HEK293 (cell line): ENCODE measurements around the gene SPTBN2.
A peak's percentile ranks its signal among the peaks of the same experiment; 100 is the strongest.

ENCODE experiments used
- CTCF ChIA-PET: fragments of 350-600 bp; formaldehyde crosslinking; extraction: SDS; loops from one replicate; lab custom pipeline; 2021; ENCODE audit warnings: antibody characterized with exemption; lab: Yijun Ruan, JAX
- POLR2A ChIA-PET: fragments of 300-600 bp; formaldehyde crosslinking; extraction: SDS; loops from one replicate; lab custom pipeline; 2020; ENCODE audit warnings: antibody characterized with exemption, inconsistent platforms; lab: Yijun Ruan, JAX
- H3K27ac ChIP-seq: fragments of 200-500 bp; sonication (Bioruptor generic); 2 replicates; pipeline ENCODE4 v1.5.1; 2014; ENCODE audit warnings: low read depth, low read length, control low read depth, inconsistent platforms; ENCODE audit errors: extremely low read depth
- H3K36me3 ChIP-seq, 2 experiments: fragments of 200-500 bp in 1 of 2; sonication (Bioruptor generic) in 1 of 2; 1 replicate in 1 of 2; 2 replicates in 1 of 2; pipeline ENCODE4 v1.5.1; 2014 to 2017; ENCODE audit warnings: inconsistent platforms in 2 of 2, low read length in 2 of 2; ENCODE audit not compliant: control insufficient read depth in 2 of 2, insufficient read depth in 1 of 2
- H3K4me1 ChIP-seq: fragments of 200-500 bp; sonication (Bioruptor generic); 2 replicates; pipeline ENCODE4 v1.5.1; 2014; ENCODE audit warnings: mild to moderate bottlenecking, low read length, inconsistent platforms; ENCODE audit not compliant: control insufficient read depth, insufficient read depth
- H3K4me3 ChIP-seq: 2 replicates; pipeline ENCODE4 v1.5.1; 2011; ENCODE audit warnings: low read depth, mild to moderate bottlenecking, control low read depth, low read length, moderate library complexity
- H3K9me3 ChIP-seq: fragments of 200-500 bp; sonication (Bioruptor generic); 2 replicates; pipeline ENCODE4 v1.5.1; 2014; ENCODE audit warnings: low read depth, low read length, inconsistent platforms; ENCODE audit not compliant: control insufficient read depth, insufficient read depth
- GLIS2 ChIP-seq: fragments of 450-650 bp; formaldehyde crosslinking; IDR thresholded peaks from 2 replicates; pipeline ENCODE4 v1.5.1; 2016; ENCODE audit warnings: missing biosample characterization, missing genetic modification characterization
- KLF8 ChIP-seq: fragments of 450-650 bp; formaldehyde crosslinking; IDR thresholded peaks from 2 replicates; pipeline ENCODE4 v1.5.1; 2016; ENCODE audit warnings: missing biosample characterization, missing genetic modification characterization
- MEIS1 ChIP-seq: sonication (generic); formaldehyde crosslinking; IDR thresholded peaks from 2 replicates; pipeline ENCODE4 v1.8.1; 2022; ENCODE audit warnings: missing genetic modification reagents, mild to moderate bottlenecking, borderline replicate concordance
- OSR2 ChIP-seq: fragments of 450-650 bp; formaldehyde crosslinking; IDR thresholded peaks from 2 replicates; pipeline ENCODE4 v1.5.1; 2016; ENCODE audit warnings: missing biosample characterization, missing genetic modification characterization
- RBAK ChIP-seq: fragments of 450-650 bp; formaldehyde crosslinking; IDR thresholded peaks from 2 replicates; pipeline ENCODE4 v1.5.1; 2016; ENCODE audit warnings: missing biosample characterization, missing genetic modification characterization
- SCRT1 ChIP-seq: fragments of 450-650 bp; formaldehyde crosslinking; IDR thresholded peaks from 2 replicates; pipeline ENCODE4 v1.5.1; 2016; ENCODE audit warnings: missing biosample characterization, missing genetic modification characterization, borderline replicate concordance
- SP2 ChIP-seq: fragments of 450-650 bp; formaldehyde crosslinking; IDR thresholded peaks from 2 replicates; pipeline ENCODE4 v1.5.1; 2016; ENCODE audit warnings: missing biosample characterization, missing genetic modification characterization
- TCF7L2 ChIP-seq: IDR thresholded peaks from 2 replicates; pipeline ENCODE4 v1.6.1; 2011; ENCODE audit warnings: low read depth, mild to moderate bottlenecking, inconsistent platforms, low read length, moderate library complexity, borderline replicate concordance
- ZEB2 ChIP-seq: fragments of 450-650 bp; formaldehyde crosslinking; IDR thresholded peaks from 2 replicates; pipeline ENCODE4 v1.5.1; 2016; ENCODE audit warnings: missing biosample characterization, missing genetic modification characterization
- ZFHX2 ChIP-seq: fragments of 450-650 bp; formaldehyde crosslinking; conservative IDR thresholded peaks from 2 replicates; pipeline ENCODE4 v1.5.1; 2016; ENCODE audit warnings: missing biosample characterization, missing genetic modification characterization
- ZIC2 ChIP-seq: fragments of 450-650 bp; formaldehyde crosslinking; IDR thresholded peaks from 2 replicates; pipeline ENCODE4 v1.5.1; 2016; ENCODE audit warnings: missing biosample characterization, missing genetic modification characterization
- ZNF140 ChIP-seq: fragments of 450-650 bp; formaldehyde crosslinking; IDR thresholded peaks from 2 replicates; pipeline ENCODE4 v1.5.1; 2016; ENCODE audit warnings: missing biosample characterization, missing genetic modification characterization
- ZNF157 ChIP-seq: fragments of 450-650 bp; formaldehyde crosslinking; IDR thresholded peaks from 2 replicates; pipeline ENCODE4 v1.5.1; 2016; ENCODE audit warnings: missing biosample characterization, missing genetic modification characterization
- ZNF169 ChIP-seq: fragments of 450-650 bp; formaldehyde crosslinking; IDR thresholded peaks from 2 replicates; pipeline ENCODE4 v1.5.1; 2016; ENCODE audit warnings: missing biosample characterization, missing genetic modification characterization
- ZNF214 ChIP-seq: fragments of 450-650 bp; formaldehyde crosslinking; IDR thresholded peaks from 2 replicates; pipeline ENCODE4 v1.5.1; 2017; ENCODE audit warnings: missing biosample characterization, mild to moderate bottlenecking, missing genetic modification characterization, borderline replicate concordance
- ZNF350 ChIP-seq: fragments of 450-650 bp; formaldehyde crosslinking; IDR thresholded peaks from 2 replicates; pipeline ENCODE4 v1.5.0; 2017; ENCODE audit warnings: missing biosample characterization, mild to moderate bottlenecking, missing genetic modification characterization
- ZNF366 ChIP-seq: fragments of 450-650 bp; formaldehyde crosslinking; conservative IDR thresholded peaks from 2 replicates; pipeline ENCODE4 v1.5.1; 2016; ENCODE audit warnings: missing biosample characterization, missing genetic modification characterization
- ZNF426 ChIP-seq: fragments of 450-650 bp; formaldehyde crosslinking; IDR thresholded peaks from 2 replicates; pipeline ENCODE4 v1.5.1; 2017; ENCODE audit warnings: missing biosample characterization, missing genetic modification characterization, mild to moderate bottlenecking, inconsistent platforms, moderate library complexity
- ZNF514 ChIP-seq: fragments of 450-650 bp; formaldehyde crosslinking; IDR thresholded peaks from 2 replicates; pipeline ENCODE4 v1.5.1; 2016; ENCODE audit warnings: missing biosample characterization, missing genetic modification characterization
- ZNF585B ChIP-seq: fragments of 450-650 bp; formaldehyde crosslinking; IDR thresholded peaks from 2 replicates; pipeline ENCODE4 v1.5.1; 2016; ENCODE audit warnings: missing biosample characterization, missing genetic modification characterization
- ZNF600 ChIP-seq: fragments of 450-650 bp; formaldehyde crosslinking; IDR thresholded peaks from 2 replicates; pipeline ENCODE4 v1.5.1; 2016; ENCODE audit warnings: missing biosample characterization, missing genetic modification characterization
- ZNF677 ChIP-seq: fragments of 450-650 bp; IDR thresholded peaks from 2 replicates; pipeline ENCODE4 v1.5.0; 2018; ENCODE audit warnings: missing biosample characterization, mild to moderate bottlenecking, missing genetic modification characterization, moderate library complexity
- ZNF76 ChIP-seq: fragments of 450-650 bp; formaldehyde crosslinking; IDR thresholded peaks from 2 replicates; pipeline ENCODE4; 2016; ENCODE audit warnings: low read depth, missing biosample characterization, missing genetic modification characterization, borderline replicate concordance
- ZNF785 ChIP-seq: fragments of 450-650 bp; formaldehyde crosslinking; IDR thresholded peaks from 2 replicates; pipeline ENCODE4 v1.5.1; 2016; ENCODE audit warnings: missing biosample characterization, missing genetic modification characterization
- ZNF830 ChIP-seq: fragments of 450-650 bp; IDR thresholded peaks from 2 replicates; pipeline ENCODE4 v1.5.0; 2018; ENCODE audit warnings: missing biosample characterization, missing genetic modification characterization, low read depth, mild to moderate bottlenecking, moderate library complexity
- ZSCAN23 ChIP-seq: fragments of 450-650 bp; formaldehyde crosslinking; IDR thresholded peaks from 2 replicates; pipeline ENCODE4 v1.5.1; 2016; ENCODE audit warnings: missing biosample characterization, missing genetic modification characterization
- ZSCAN30 ChIP-seq: fragments of 450-650 bp; IDR thresholded peaks from 2 replicates; pipeline ENCODE4 v1.5.1; 2018; ENCODE audit warnings: missing biosample characterization, mild to moderate bottlenecking, missing genetic modification characterization, moderate library complexity
- TF ChIP-seq, protein P1 (sequence below): fragments of 450-650 bp; formaldehyde crosslinking; IDR thresholded peaks from 2 replicates; pipeline ENCODE4 v1.5.1; 2016; ENCODE audit warnings: missing biosample characterization, missing genetic modification characterization
- TF ChIP-seq, protein P2 (sequence below): fragments of 450-650 bp; formaldehyde crosslinking; IDR thresholded peaks from 2 replicates; pipeline ENCODE4 v1.5.1; 2016; ENCODE audit warnings: missing biosample characterization, missing genetic modification characterization
- TF ChIP-seq, protein P3 (sequence below): fragments of 450-650 bp; formaldehyde crosslinking; IDR thresholded peaks from 2 replicates; pipeline ENCODE4 v1.5.1; 2017; ENCODE audit warnings: missing biosample characterization, mild to moderate bottlenecking, missing genetic modification characterization, moderate library complexity

Gene SPTBN2

DNA sequence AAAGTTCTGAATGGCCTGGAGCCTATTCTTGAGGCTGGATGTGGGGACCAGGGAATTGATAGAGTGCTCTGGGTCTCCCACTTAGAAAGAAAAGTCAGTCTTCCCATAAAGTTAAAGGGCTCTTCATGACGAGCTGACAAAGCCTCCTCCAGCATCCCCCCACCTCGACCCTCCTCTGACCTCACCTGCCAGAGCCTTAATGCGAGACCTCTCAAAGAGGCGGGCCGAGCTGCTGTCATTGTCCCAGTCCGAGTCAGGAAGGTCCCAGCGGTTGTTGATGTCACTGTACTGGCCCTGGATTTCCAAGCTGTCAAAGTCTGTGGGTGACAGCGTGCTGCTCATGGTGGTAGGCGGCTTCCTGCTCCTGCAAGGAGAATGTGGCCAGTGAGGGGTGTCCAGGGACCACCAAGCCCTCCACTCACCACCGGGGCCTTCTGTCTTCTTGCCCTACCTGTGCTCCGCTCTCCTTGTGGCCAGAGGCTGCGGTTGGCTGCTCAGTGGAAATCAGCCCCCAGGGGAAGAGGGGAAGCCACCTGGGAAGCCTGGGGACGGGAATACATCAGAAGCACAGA lies 8.0 kb downstream of the SPTBN2 start:
- Histone ChIP-seq H3K9me3 (no peaks in the 10 kb centered on the region), H3K36me3 (peaks cover 0 to 30% of the 10 kb centered on the region in 2 experiments; a peak in 2 of 3 replicates), H3K27ac (no peak overlapping the region), H3K4me1 (peaks cover 11% of the 10 kb centered on the region; the same call in 1 of the 2 replicates)
- ChIA-PET CTCF (interaction anchor here (0.6 to 1.1 kb wide), 2 partner anchors 43 to 465 kb away, joined by 4 to 5 read pairs; partner anchors contain the start of gene RBM4B), POLR2A (interaction anchor here (0.5 to 0.6 kb wide), 2 partner anchors 91 to 113 kb away, joined by 3 to 4 read pairs; no protein-coding TSS in a partner anchor)
- TF ChIP-seq GLIS2 (tag by site-specific recombination) (no peak), ZNF169 (tag by site-specific recombination) (no peak), ZNF514 (tag by site-specific recombination) (no peak), ZNF677 (tag by site-specific recombination) (no peak), TCF7L2 (no peak), MEIS1 (CRISPR knock-in tag) (no peak), ZIC2 (tag by site-specific recombination) (no peak), ZNF785 (tag by site-specific recombination) (no peak)
- TF ChIP-seq, protein P1, sequence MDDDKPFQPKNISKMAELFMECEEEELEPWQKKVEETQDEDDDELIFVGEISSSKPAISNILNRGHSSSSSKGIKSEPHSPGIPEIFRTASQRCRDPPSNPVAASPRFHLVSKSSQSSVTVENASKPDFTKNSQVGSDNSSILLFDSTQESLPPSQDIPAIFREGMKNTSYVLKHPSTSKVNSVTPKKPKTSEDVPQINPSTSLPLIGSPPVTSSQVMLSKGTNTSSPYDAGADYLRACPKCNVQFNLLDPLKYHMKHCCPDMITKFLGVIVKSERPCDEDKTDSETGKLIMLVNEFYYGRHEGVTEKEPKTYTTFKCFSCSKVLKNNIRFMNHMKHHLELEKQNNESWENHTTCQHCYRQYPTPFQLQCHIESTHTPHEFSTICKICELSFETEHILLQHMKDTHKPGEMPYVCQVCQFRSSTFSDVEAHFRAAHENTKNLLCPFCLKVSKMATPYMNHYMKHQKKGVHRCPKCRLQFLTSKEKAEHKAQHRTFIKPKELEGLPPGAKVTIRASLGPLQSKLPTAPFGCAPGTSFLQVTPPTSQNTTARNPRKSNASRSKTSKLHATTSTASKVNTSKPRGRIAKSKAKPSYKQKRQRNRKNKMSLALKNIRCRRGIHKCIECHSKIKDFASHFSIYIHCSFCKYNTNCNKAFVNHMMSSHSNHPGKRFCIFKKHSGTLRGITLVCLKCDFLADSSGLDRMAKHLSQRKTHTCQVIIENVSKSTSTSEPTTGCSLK (tag by site-specific recombination) = no peak
- TF ChIP-seq, protein P2, sequence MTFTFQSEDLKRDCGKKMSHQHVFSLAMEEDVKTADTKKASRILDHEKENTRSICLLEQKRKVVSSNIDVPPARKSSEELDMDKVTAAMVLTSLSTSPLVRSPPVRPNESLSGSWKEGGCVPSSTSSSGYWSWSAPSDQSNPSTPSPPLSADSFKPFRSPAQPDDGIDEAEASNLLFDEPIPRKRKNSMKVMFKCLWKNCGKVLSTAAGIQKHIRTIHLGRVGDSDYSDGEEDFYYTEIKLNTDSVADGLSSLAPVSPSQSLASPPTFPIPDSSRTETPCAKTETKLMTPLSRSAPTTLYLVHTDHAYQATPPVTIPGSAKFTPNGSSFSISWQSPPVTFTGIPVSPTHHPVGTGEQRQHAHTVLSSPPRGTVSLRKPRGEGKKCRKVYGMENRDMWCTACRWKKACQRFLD = no peak
- TF ChIP-seq, all 188 proteins: peak for 0
- no peak overlapping the region for H3K4me3 ChIP-seq

DNA sequence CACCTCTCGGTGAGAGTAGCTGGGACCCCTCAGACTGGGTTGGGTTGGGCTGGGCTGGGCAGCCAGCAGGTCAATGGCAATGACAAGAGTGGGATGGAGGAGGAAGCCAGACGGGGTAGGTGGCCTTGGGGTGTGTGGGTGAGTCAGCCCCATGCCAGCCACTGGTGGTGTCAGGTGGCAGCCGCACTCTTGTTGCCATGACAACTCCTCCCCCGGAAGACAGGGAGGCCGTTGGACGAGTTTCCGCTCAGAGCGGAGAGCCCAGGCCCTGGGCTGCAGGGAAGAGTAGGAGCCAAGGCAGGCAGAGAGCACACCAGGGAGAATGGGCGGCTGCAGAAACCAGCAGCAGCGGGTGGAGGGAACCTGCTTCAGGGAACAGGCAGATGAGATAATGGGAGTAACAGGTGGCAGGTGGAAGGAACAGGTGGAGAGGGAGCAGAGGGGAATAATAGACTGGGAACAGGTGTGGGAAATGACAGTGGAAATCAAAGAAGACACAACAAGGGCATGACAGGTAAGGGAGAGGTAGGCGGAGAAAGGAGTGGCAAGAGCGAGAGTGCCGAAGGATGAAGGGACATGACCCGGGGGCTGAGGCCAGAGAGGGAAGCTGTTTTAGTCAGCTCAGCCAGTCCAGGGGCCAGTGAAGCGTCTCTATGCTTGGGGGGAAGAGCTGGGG lies 8.7 kb downstream of the SPTBN2 start:
- H3K27ac ChIP-seq = no peak overlapping the region
- ChIA-PET POLR2A (no interaction called here), CTCF (interaction anchor here (1.1 kb wide), 1 partner anchor 42 kb away, joined by 4 read pairs; the partner anchor contains the start of gene RBM4B)
- no peaks in the 10 kb centered on the region for H3K9me3 ChIP-seq
- H3K4me1 ChIP-seq = peaks cover 11% of the 10 kb centered on the region; the same call in 1 of the 2 replicates
- H3K4me3 ChIP-seq = peak overlapping the region; percentile 6
- H3K36me3 ChIP-seq = peaks cover 0 to 36% of the 10 kb centered on the region in 2 experiments; a peak in 2 of 3 replicates
- TF ChIP-seq ZNF157 (tag by site-specific recombination) (no peak), OSR2 (0 out of 2 replicates have a peak, but pooled peaks have one; percentile 18), ZFHX2 (tag by site-specific recombination) (peak; percentile 94), ZNF76 (tag by site-specific recombination) (peak; percentile 22; the same call in 1 of the 2 replicates), SCRT1 (tag by site-specific recombination) (peak; percentile 100), RBAK (tag by site-specific recombination) (no peak), ZNF214 (tag by site-specific recombination) (no peak), SP2 (tag by site-specific recombination) (peak; percentile 56), ZNF830 (tag by site-specific recombination) (no peak), ZNF140 (tag by site-specific recombination) (peak; percentile 76), ZSCAN30 (no peak), ZEB2 (tag by site-specific recombination) (peak; percentile 45; the same call in 1 of the 2 replicates), KLF8 (tag by site-specific recombination) (no peak), ZSCAN23 (no peak), ZNF366 (tag by site-specific recombination) (peak; percentile 74), ZNF426 (tag by site-specific recombination) (no peak), ZNF600 (peak; percentile 63), ZNF350 (tag by site-specific recombination) (no peak), ZNF585B (no peak)
- TF ChIP-seq, protein P3, sequence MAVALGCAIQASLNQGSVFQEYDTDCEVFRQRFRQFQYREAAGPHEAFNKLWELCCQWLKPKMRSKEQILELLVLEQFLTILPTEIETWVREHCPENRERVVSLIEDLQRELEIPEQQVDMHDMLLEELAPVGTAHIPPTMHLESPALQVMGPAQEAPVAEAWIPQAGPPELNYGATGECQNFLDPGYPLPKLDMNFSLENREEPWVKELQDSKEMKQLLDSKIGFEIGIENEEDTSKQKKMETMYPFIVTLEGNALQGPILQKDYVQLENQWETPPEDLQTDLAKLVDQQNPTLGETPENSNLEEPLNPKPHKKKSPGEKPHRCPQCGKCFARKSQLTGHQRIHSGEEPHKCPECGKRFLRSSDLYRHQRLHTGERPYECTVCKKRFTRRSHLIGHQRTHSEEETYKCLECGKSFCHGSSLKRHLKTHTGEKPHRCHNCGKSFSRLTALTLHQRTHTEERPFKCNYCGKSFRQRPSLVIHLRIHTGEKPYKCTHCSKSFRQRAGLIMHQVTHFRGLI (tag by site-specific recombination) = peak; percentile 68
